T-helper 2 cell treated with Interferon-gamma antibody and Interleukin-4, amounts not matched to agents 100 ng/mL and 5 ng/mL, for 36 hours (primary cell): ENCODE data around the gene TAF9. TPM values are rescaled to one million over a fixed set of nuclear protein-coding genes. Genes with fewer than 3 reads are reported as not detected.
"Not testable (repeated sequence)": the region's sequence is repeated elsewhere in the genome, so short reads cannot be mapped to it uniquely, and the experiment has no call there.

Source experiments
- intact Hi-C: fragments of 100-400 bp; cut with micrococcal nuclease; formaldehyde crosslinking; loops from one replicate; pipeline ENCODE4 v1.15.1; 2023
- total RNA-seq: library from RNA; stranded (reverse); gene quantifications from 2 replicates; pipeline ENCODE4 v1.2.3, GENCODE V29; 2022

TAF9 gene
- 53.6 and 55.2 TPM in 2 replicates for total RNA-seq

DNA sequence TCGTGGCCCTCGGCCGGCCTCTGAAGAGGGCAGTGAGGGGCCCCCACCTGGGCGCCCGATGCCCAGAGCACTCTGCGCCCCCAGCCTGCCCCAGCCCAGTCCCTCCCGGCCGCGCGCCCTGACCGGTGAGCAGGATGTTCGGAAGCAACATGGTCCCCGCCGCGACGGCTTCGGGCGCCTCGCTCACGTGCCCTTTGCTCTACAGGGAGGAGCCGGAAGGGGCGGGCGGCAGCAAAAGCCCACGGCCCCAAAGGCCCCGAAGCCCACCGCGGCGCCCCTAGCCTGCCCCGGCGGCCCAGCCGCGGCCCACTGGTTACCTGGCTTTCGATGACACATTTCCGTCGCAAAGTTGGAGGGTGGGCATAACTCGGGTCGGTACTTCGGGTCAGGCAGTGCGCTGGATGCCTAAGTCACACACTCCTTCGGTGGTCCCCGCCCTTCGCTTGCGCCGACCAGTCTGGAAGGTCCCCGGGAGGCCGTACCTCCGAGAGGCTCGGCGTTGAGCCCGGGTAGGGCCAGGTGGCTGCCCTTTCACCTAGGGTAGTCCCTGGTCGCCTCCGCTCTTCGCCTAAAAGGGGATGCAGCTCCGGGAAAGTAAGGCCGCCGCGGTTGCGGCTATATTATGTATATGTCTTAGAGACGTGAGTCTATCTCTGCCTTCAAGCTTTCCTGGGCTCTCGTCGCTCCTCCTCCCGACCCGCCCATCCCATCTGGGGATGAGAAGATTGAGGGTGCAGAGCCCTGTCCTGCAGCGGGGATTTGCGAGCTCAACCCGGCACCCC lies at the start of gene TAF9, which contains the start of the genes AK6 and RAD17:
Gene TAF9 (minus strand): TSS at position 181 of the 782 bp plus-strand sequence. CDS start 3,783 bp downstream, outside the sequence.
Gene AK6 (minus strand): TSS at position 181 of the 782 bp plus-strand sequence. CDS start 30 bp downstream, at position 151.
Gene RAD17 (plus strand): TSS at position 479 of the 782 bp plus-strand sequence. CDS start 2,391 bp downstream, outside the sequence.
- intact Hi-C loops: loop anchor here (1.0 kb wide), 6 partner anchors 37 to 276 kb away; partner anchors contain the start of genes CCDC125, CCNB1, CDK7 and CENPH

DNA sequence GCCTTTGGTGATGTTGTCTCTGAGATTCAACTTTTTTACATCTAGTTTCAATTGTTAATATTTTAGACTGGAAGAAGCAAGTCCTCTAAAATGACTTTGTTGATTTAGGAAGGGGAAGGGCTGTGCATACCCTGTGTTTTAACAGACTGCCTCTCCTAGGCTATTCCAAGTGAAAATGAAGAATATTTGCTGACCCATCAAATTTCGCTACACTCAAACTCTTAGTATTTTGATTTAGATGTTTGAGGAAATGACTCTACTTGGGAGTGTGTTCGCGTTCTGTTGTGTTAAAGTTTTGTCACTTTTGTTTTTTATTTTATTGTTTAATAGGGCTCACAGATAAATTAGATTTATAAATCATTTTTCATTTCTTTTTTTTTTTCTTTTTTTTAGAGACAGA lies 49.2 kb upstream of the TAF9 start:
- intact Hi-C loops: no loop called here

DNA sequence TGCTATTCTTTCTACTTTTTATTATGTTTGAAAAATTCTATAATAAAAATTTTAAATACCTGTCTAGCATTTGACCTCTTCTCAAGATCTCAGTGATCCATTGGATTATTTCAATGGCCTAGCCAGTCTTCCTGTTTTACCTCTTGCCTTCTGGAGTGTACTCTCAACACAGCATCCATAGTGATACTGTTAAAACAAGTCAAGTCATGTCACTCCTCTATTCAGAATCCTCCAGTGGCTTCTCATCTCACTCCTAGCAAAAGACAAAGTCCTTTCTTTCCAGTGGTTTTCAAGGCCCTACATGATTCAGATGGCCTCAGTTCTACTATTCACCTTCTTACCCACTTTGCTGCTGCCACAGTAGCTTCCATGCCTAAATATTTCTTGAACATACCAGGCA lies 47.4 kb upstream of the TAF9 start:
- intact Hi-C loops: no loop called here

GRCh38 chr5:69416180-69416579 lies 46.9 kb upstream of the TAF9 start:
- intact Hi-C loops: no loop called here

DNA sequence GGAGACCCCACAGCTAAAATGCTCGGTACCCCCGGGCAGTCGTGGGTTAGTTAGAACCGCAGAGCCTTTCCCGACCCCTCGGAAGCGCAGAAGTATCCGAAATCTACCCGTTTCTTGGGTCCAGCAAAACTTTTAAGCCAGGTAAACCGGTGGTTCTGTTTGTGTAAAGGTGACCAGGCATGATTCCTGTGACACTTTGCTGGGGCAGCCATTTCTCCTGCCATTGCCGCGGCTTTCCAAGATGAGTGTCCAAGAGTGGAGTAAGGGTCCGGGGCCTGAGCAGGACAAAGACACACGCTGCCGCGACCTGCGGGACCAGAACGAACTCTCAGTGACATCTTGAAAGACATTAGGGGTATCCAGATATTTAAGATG lies 46.3 kb upstream of the TAF9 start:
- intact Hi-C loops: no loop called here

- intact Hi-C loops: no loop called here
These were observed 45.7 kb upstream of the TAF9 start, which contains the start of gene MARVELD2 for GRCh38 chr5:69414885-69415583. Gene MARVELD2 (plus strand): TSS chr5:69415116. CDS start chr5:69419386, 4,270 bp downstream.

- intact Hi-C loops: no loop called here
These were observed 35.5 kb upstream of the TAF9 start for GRCh38 chr5:69404659-69405330.

DNA sequence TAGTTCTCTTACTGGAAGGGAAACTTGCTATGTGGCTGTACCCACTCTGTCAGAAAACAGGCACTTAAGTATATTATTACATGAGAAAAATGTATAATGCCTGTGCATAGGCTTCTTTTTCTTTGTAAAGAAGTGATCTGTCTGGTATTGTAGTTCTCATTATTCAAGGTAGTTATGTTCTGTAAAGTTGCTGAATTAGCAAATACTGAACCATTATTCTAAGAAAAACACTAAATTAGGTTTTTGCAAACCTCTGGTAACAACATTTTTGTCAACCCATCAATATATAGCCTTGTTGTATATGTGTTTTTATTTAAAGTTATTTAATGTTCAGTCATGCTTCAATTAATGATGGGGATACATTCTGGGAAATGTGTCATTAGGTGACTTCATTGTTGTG lies 9.1 kb upstream of the TAF9 start:
- intact Hi-C loops: no loop called here

DNA sequence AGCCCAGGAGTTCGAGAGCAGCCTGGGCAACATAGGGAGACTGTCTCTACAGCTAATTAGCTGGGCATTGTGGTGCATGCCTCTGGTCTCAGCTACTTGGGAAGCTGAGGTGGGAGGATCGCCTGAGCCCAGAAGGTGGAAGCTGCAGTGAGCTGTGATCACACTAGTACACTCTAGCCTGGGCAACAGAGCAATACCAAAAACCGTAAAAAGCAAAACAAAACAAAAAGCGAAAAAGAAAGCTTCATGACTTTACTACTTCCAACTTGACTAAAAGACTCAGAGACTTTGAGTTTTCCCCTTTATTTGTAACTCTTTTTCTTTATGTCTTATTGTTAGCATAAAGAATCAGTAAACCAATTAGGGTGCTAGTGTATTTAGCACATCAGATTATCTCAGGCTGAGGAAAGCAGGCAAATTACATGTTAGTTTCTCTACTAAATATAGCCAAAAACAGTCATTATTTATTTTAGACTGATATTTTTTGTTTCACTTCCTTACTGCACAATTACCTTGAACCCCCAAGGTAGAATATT lies 5.7 kb upstream of the TAF9 start:
- intact Hi-C loops: no loop called here

GRCh38 chr5:69372394-69372793 lies 3.1 kb upstream of the TAF9 start:
- intact Hi-C loops: no loop called here

GRCh38 chr5:69370335-69370734 lies 1.0 kb upstream of the TAF9 start:
- intact Hi-C loops: not testable (repeated sequence)

- intact Hi-C loops: loop anchor here (1.0 kb wide), 6 partner anchors 36 to 275 kb away; partner anchors contain the start of genes CCDC125, CCNB1, CDK7 and CENPH
These were observed 621 bp downstream of the TAF9 start for GRCh38 chr5:69368458-69369339.

DNA sequence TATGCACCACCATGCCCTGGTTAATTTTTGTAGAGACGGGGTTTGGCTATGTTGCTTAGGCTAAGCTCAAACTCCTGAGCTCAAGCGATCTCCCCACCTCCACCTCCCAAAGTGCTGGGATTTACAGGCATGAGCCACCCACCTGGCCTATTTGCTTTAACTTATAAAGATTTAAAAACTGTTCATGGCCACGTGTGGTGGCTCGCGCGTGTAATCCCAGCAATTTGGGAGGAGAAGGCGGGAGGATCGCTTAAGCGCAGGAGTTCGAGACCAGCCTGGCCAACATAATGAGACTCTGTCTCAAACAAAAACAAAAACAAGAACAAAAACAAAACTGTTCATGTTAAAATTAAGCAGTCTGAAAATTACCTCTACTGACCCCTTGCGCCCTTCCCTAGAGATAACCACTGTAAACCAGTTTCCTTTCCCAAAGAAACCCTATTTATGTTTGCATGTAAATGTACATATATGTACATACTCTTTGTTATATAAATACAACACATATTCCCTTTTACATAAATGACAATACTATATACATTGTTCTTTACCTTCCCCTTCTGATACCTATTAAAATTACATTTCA lies 1.5 kb downstream of the TAF9 start:
- intact Hi-C loops: no loop called here

DNA sequence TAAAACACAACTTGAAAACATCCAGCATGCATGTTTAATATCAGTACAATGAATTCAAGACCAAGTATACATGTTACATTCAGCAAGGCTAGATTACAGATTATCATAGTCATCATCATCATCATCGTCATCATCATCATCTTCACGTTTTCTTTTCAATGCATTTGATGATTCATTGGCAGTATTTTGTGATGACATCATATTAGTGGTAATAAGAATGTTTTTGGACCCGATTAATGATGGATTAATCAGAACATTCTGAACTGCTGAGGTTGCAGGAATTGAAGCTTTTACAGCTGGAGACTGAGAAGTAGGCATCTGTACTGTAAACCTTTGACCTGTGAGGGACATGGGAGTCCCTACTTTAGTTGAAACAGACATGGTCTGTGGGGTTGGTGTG lies 4.5 kb downstream of the TAF9 start:
- intact Hi-C loops: no loop called here

GRCh38 chr5:69364414-69364813 lies 4.9 kb downstream of the TAF9 start:
- intact Hi-C loops: no loop called here

DNA sequence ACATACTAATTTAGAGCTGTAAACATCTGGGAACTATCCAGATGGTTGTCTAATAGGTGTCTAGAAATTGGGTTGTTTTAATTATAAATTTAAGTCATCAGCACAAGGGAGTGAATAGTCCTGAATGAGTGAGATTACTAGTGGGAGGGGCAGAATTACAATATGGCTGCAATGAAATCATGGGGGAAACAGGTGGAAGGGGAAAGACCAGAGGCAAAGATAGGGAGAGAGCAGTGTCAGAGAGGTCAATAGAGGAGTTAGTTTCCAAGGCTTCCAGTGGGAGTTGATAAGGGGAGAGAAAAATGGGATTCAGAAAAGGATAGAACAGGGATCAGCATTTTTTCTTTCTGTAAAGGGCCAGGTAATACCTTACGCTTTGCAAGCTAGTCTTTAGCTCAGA lies 8.9 kb downstream of the TAF9 start:
- intact Hi-C loops: no loop called here

GRCh38 chr5:69359699-69360098 lies 9.6 kb downstream of the TAF9 start:
- intact Hi-C loops: no loop called here

DNA sequence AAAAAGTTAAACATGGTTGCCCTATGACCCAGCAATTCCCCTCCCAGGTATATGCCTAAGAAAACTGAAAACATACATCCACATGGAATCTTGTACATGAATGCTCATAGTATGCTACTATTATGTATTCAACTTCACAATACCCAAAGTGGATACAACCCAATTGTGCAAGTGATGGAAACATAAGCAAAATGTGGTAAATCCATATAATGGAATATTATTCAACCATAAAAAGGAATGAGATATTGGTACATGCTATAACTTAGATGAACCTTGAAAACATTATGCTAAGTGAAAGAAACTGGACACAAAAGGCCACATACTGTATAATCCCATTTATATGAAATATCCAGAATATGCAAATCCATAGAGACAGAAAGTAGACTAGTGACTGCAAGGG lies 18.7 kb downstream of the TAF9 start:
- intact Hi-C loops: no loop called here

DNA sequence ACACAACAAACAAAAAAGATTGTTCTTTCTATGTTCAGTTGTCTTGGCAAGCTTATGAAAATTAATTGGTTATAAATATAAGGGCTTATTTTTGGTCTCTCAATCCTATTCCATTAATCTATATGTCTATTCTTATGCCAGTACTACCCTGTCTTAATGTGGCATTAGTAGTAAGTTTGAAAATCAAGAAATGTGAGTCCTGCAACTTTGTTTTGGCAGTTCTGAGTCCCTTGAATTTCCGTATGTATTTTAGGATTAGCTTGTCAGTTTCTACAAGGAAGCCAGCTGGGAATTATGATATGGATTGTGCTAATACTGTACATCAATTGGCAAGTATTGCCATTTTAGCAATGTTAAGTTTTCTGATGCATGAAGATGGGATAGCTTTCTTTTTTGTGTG lies 26.2 kb downstream of the TAF9 start:
- intact Hi-C loops: no loop called here
